IPS DF 4.7 (cell line): Measurements from ENCODE around the gene MFSD2A.
A peak's percentile ranks its signal among the peaks of the same experiment; 100 is the strongest.
"Not testable (repeated sequence)": the region's sequence is repeated elsewhere in the genome, so short reads cannot be mapped to it uniquely, and the experiment has no call there.

Experiments
- DNase-seq: peaks from one replicate; pipeline ENCODE4 v3.0.0-alpha.2; 2013; ENCODE audit warnings: low spot score; ENCODE audit errors: extremely low read depth

Gene MFSD2A

DNA sequence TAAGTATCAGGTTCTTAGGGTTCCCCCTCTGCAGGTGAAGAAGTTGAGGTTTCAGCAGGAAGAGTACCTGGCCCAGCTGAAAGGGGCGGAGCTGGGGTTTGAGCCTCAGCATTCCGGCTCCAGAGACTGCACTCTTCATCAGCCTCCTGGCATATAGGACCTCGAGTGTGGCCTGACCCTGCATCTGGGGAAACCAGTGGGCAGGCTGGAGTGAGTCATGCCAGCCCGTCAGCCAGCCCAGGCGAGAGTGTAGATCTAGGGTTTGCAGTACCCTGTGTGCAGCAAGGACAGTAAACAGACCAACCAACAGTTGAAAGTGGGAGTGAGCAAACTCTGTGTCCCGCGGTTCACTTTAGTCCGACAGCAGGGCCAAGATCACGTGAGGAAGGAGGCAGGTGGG lies 14.1 kb downstream of the MFSD2A start:
- no peak for DNase-seq

DNA sequence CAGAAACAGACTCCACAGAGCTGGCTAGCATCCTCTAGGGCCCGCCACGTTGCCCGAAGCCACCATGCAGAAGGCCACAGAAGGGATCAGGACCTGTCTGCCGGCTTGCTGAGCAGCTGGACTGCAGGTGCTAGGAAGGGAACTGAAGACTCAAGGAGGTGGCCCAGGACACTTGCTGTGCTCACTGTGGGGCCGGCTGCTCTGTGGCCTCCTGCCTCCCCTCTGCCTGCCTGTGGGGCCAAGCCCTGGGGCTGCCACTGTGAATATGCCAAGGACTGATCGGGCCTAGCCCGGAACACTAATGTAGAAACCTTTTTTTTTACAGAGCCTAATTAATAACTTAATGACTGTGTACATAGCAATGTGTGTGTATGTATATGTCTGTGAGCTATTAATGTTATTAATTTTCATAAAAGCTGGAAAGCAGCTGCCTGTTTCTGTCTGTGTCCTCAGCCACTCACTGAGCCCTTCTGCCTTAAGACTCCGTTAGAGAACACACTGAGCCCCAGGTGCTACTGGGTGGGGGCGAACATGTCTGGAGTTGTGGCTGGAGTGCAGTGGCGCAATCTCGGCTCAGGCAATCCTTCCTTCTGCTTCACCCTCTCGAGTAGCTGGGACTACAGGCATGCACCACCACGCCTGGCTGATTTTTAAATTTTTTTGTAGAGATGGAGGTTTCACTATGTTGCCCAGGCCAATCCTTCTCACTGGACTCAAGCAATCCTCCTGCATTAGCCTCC lies 14.8 kb downstream of the MFSD2A start:
- DNase-seq: no peak

DNA sequence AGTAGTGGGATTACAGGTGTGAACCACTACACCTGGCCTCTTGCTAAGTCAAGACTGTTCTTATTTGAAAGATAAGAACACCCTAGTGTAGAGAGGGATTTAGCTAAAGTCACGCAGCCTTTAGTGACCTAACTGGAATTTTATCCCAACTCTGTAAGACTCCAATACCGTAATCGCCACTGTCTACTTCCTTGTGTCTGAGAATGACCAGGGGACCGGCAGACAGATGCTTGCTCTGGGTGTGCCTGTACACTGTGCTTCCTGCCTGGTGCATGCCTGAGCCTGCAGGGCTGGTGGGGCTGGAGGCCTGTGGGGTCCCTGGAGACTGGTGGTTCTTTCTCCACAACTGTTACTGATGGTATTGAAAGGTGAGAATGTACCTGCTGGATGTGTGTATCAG lies 15.3 kb downstream of the MFSD2A start:
- DNase-seq: no peak

DNA sequence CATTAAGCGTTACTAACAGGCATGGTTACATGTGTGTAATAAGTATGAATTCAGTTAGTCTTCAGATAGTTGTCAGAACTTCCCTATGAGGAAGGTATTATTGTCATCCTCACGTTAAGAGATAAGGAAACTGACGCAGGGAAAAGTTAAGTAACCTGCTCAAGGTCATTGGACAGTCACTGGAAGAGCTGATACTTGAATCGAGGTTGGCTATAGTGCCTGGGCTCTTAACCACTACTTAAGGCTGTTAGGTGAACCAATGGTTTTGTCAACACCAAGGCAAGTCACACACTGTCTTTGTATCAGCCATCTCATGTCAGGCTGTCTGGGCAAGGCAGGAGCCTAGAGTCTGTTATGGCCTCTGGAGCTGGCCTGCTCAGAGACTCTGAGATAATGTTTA lies 16.2 kb downstream of the MFSD2A start:
- no peak for DNase-seq

DNA sequence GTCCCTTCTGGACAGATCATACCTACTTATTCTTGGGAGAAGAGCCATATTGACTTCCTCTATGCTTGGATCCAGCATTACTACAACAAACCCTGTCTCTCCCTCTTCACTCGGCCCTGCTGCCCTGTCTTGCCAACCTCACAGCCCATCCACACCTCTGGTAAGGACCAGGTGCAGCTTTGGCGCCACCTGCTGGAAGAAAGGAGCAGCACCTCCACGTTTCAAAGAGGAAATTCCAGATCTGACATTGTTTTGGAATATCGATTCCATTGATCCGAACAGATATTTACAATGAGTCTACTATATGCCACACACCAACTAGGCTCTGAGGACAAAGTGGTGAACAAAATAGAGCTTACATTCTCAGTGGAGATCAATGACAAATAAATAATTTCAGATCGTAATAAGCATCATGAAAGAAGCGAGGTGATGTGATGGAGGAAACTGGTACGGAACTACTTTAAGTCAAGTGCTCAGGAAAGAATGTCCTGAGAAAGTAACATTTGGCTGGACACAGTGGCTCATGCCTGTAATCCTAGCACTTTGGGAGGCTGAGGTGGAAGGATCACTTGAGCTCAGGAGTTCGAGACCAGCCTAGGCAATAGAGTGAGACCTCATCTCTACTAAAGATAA lies 18.7 kb downstream of the MFSD2A start:
- DNase-seq: peak; percentile 46

DNA sequence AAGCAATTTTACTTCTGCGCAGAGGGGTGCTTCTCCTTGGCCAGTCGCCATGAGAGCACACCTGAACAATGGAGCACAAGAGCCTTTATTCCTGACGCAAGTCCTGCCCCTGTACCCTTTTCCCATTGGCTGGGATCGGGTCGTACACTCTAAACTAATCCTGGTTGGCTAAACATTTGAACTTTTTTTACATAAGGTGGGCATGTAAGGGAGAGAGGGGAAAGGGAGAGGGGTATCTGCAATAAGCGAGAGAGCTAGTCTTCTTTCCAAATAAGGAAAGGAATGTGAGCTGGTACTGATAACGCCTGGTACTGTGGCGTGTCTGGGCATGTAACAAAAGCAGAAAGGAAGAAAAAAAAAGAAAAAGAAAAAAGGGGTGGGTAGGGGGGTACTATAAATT lies 21.8 kb downstream of the MFSD2A start:
- DNase-seq: peak; percentile 36

DNA sequence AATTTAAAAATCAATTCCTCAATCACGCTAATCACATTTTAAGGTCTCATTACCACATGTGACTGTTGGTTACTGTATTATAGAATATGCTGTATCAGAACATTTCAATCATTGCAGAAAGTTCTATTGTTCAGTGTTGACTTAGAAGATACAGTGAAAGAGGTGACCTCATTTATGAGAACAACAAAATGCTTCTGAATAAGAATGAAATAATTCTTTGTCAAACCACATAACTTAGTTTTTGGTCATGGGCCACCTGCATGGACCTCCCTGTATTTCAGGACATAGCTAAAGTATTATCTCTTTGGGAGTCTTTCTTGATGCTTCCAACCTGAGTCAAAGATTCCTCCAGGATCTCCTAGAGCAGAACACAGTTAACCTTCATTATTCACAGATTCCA lies 22.3 kb downstream of the MFSD2A start:
- no peak for DNase-seq

DNA sequence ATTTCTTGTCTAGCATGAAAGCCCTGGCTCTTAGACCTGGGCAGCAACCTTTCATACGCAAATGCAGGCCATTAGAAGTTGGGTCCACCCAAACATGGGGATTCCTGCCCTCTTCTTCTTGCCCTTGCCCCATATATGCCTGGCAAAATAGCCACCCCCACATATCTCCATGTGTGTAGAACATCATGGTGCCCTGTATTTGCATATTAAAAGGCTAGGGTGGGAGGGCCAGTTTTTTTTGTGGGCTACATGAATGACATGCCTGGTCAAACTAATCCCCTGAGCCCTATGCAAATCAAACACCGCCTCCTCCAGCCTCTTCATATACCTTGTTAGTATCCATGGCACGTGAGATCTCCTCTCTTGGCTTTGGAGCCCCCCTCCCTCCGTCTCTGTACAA lies 24.7 kb downstream of the MFSD2A start:
- peak; percentile 16 for DNase-seq

DNA sequence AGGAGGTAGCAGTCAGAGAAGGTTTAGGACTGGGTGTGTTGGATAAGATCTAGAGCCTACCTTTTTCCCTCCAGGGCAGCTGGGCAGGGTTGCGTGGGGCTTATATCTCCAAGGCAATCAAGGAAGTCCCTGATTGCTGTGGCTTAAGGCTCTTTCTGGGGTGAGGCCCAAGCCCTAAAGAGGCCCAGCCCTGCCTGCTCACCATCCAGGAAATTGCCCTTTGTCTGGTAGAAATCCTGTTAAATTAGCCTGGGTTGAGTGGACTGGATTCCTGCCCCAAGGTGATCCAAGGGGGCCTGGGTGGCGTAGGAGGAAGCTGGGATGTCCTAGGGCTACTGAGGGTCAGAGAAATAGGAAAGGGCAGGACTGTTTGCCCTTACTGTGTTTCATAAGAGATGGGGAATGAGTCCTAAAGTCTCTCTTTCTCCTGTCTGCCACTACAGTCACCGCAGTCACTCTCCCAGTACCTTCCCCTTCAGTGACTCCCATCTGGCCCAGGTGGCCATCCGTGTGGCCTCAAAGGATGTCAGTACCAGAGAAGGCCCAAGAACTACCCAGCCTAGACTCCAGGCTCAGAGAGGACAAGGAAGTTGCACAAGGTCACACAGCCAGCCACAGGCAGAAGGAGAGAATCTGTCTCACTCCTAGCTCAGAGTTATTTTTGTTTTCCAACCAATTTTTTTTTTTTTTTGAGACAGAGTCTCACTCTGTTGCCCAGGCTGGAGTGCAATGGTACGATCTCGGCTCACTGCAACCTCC lies 25.8 kb downstream of the MFSD2A start:
- DNase-seq: no peak

DNA sequence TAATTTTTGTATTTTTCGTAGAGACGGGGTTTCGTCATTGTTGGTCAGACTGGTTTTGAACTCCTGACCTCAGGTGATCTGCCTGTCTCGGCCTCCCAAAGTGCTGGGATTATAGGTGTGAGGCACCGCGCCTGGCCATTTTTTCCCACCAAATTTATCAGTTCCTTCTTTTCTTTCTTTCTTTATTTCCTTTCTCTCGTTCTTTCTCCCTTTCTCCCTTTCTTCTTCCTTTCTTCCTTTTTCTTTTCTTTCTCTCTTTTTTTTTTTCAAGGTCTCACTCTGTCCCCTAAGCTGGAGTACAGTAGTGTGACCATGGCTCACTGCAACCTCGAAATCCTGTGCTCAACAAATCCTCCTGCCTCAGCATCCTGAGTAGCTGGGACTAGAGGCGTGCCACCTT lies 26.4 kb downstream of the MFSD2A start:
- no peak for DNase-seq

DNA sequence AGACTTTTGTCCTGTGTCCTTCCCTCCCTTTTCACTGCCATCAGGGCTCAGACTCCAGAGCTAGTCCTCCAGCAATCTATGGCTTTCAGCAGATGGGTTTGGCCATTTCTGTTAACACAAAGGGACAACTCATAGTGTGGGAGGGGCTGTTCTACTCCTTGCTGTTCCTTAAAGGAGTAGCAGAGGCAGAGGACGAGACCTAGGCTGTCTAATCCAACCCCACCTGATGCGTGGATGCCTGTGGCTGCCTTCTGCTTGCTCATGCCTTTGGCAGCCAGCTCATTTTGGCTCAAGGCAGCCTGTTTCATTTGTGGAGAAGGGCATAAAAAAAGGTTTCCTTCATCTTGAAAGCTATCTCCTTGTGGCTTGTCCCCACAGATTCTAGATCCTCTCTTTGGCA lies 27.0 kb downstream of the MFSD2A start:
- no peak for DNase-seq

DNA sequence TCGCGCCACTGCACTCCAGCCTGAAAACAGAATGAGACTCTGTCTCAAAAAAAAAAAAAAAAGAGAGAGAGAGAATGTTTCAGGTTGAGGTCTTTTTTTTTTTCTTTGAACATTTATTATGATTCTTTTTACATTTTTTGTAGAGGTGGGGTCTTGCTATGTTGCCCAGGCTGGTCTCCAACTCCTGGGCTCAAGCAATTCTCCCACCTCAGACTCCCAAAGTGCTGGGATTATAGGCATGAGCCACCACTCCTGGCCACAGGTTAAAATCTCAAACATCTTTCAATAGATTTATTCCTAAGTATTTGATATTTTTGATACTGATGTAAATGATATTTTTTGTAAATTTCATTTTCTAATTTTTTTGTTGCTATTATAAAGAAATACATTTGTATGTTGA lies 29.5 kb downstream of the MFSD2A start:
- not testable (repeated sequence) for DNase-seq

DNA sequence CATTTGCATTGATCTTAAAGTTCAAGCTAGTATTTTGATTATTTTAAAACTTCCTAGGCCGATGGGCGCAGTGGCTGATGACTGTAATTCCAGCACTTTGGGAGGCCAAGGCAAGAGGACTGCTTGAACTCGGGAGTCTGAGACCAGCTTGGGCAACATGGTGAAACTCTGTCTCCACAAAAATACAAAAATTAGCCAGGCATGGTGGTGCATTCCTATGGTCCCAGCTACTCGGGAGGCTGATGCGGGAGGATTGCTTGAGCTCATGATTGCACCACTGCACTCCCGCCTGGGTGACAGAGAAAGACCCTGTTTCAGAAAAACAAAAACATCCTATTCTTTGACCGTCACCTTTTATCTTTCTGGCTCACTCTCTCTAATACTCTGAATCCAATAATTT lies 30.0 kb downstream of the MFSD2A start:
- no peak for DNase-seq

DNA sequence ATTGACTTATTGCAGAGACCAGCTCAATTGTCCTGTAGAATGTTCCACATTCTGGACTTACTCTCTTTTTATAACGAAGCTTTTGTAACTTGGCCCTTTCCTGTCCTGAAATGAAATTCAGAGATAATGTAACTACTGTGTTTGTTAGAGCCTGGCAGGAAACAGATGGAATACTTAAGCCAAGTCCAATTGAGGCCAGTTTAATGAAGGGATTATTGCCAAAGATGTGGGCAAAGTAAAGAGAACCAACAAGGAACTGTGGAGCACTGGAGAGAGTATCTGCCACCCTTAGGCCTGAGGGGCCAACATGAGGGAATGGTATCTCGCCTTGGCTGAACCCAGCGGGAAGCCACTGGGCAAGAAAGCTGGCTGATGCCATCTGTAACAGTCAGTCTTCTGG lies 32.9 kb downstream of the MFSD2A start:
- DNase-seq: no peak

DNA sequence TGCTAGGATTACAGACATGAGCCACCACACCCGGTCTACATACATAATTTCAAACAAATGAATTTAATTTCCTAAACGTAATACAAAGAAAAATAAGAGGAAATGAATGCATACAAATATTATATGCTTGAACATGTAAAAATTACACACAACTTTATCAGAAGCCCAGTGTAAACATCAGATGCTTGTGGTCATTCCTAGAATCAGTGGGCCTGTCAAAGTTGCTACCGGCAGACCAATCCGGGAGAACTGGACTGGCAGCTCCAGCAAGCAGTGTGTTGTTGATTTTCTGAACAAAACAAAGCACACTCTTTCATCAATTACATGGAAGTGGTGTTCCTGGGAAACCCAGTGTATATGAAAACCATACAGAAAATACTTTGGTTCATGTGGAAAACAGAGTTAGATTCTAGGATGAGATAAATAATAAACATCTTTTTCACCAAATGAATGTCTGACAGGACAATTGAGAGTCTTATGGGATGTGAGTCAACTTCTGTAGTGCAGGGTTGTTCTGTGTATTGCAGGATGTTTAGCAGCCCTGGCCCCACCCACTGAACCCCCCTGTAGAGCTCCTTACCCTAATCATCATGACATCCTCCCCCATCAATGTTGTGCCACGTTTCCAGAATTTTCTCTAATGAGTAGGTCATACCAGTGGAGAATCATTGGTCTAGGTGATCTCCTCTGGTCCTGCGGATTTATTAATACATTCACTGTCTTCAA lies 33.8 kb downstream of the MFSD2A start:
- DNase-seq: no peak

DNA sequence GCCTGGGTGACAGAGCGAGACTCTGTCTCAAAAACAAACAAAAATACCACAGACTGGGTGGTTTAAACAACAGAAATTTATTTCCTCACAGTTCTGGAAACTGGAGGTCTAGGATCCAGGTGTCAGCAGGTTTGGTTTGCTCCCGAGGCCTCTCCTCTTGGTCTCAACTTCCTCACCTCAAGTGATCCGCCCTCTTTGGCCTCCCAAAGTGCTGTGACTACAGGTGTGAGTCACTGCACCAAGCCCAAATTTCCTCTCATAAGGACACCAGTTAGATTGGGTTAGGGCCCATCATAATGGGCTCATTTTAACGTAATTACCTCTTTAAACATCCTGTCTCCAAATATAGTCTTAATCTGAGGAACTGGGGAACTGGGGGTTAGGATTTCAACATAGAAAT lies 35.5 kb downstream of the MFSD2A start:
- no peak for DNase-seq

DNA sequence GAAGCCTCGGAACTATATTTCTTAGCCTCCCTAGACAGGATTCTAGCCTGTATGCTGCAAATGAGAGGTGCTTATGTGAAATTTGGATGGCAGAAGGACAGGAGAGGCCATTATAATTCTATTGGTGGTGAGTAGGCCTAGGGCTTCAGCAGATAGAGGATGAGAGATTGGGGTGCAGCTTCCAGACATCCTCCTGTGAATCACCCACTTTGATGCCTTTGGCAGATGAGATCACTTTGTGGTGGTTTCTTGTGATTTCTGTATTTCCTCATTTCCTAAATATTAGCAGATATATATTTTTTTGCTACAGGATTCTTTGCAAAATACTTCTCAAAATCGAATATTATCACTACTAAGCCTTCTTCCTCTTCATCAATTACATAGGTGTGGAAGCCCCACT lies 37.3 kb downstream of the MFSD2A start:
- no peak for DNase-seq

DNA sequence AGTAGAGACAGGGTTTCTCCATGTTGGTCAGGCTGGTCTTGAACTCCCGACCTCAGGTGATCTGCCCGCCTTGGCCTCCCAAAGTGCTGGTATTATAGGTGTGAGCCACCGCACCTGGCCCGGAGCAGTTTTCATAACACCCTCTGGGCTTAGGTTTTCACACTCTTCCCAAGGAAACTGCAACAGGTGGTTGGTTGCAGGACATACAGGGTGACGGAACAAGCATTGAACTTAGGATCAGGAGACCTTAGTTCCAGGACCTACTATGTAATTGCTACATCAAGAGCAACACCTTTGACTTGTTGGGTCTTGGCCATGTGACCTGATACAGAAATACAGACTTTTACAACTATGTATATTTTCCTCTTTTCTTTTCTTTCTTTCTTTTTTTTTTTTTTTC lies 37.9 kb downstream of the MFSD2A start:
- no peak for DNase-seq

DNA sequence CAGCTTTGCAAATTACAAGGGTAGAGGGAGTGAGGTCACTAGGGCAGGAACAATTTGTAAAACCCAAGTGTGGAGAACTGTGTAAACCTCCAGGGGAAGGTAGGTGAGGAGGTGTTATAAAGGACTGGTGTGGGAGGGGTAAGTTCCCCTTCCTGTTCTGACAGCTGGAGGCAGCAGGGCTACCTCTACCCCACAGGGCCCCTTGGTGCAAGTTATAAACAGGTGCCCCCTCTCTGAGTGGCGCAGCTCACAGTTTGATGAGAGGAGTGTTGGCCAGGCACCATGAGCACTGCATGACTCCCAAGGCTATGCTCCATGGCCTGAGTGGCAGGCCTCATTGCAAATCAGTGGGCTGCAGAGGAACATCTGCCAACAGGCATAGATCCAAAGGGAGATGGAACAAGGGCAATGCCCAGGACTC lies 41.0 kb downstream of the MFSD2A start:
- DNase-seq: no peak

DNA sequence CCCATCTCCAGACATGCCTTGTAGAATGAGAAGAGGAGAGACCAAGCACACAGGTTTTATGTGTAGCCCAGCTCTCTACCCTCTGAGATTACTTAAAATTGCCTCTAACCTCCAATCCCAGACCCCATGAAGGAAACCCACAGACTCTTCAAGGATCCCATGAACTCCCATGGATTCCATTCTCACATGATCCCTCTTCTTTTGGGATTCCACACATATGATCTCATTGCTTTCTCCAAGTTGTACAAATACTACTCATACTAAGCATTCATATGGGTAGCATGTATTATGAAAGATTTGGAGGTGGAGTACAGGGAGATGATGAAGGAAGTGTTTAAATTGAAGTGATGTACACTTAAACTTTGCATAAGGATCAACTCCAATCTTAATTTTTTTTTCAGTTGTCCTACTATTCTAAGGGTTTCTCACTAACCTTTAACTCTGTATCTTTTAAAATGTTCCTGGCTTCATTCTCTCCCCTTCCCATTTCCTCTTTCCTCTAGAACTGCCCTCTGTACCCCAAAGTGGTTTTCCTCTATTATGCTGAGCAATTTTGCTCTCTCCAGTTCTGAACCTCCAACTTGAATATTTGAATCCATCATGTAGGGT lies 41.6 kb downstream of the MFSD2A start:
- no peak for DNase-seq

DNA sequence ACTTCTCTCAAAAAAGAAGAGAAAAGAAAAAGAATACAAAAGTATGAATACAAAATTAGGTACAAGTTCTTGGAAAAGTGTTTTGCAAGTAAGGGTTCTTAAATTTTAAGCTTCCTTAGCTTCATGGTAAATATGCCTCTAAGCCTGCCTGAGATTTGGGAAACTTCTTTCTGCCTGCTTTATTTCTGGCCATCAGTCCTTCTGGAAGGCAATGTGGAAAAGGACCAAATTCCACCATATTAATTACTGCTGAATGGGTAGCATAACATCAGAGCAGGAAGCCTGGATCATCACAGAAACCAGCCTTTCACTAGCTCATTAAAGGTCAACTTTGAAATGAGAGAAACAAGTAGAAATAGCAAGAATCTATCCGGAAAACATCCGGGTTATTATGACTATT lies 46.5 kb downstream of the MFSD2A start:
- no peak for DNase-seq
